ENCODE results near the gene USP20.
A peak's percentile ranks its signal among the peaks of the same experiment; 100 is the strongest.
"Not testable (repeated sequence)": the region's sequence is repeated elsewhere in the genome, so short reads cannot be mapped to it uniquely, and the experiment has no call there.

Gene USP20

GRCh38 chr9:129835128-129835859 is at the start of gene USP20, which contains the start of gene C9orf78:
Gene USP20 (plus strand): TSS chr9:129835458. CDS start chr9:129852556, 17,098 bp downstream.
Gene C9orf78 (minus strand): TSS chr9:129835275. CDS start chr9:129835221, 54 bp downstream.
- DNase-seq (ENCODE audit: low spot score): peak; percentile 99
- peak; percentile 58 for FAIRE-seq

GRCh38 chr9:129785866-129786265 is 49.4 kb upstream of the USP20 start:
- DNase-seq (ENCODE audit: low spot score): no peak
- no peak for FAIRE-seq

GRCh38 chr9:129786481-129786880 is 48.8 kb upstream of the USP20 start:
- DNase-seq (ENCODE audit: low spot score) (no peak), FAIRE-seq (no peak)

- FAIRE-seq: no peak
Measured at GRCh38 chr9:129794549-129794948, 40.7 kb upstream of the USP20 start.

GRCh38 chr9:129796029-129796428 is 39.2 kb upstream of the USP20 start:
- not testable (repeated sequence) for FAIRE-seq; DNase-seq (ENCODE audit: low spot score)

More at GRCh38 chr9:129794549-129794948, 40.7 kb upstream of the USP20 start:
- no peak for DNase-seq (ENCODE audit: low spot score)

GRCh38 chr9:129798973-129799372 is 36.3 kb upstream of the USP20 start:
- no peak for DNase-seq (ENCODE audit: low spot score)
- no peak for FAIRE-seq

GRCh38 chr9:129801504-129801903 is 33.8 kb upstream of the USP20 start:
- FAIRE-seq (no peak), DNase-seq (ENCODE audit: low spot score) (no peak)

GRCh38 chr9:129802833-129803675 is 32.2 kb upstream of the USP20 start, which contains the start of gene TOR1B:
Gene TOR1B (plus strand): TSS chr9:129803184. CDS start chr9:129803213, 29 bp downstream.
- DNase-seq (ENCODE audit: low spot score) (peak; percentile 92), FAIRE-seq (no peak)

- FAIRE-seq (no peak), DNase-seq (ENCODE audit: low spot score) (no peak)
Measured at GRCh38 chr9:129803676-129804060, 31.6 kb upstream of the USP20 start.

- DNase-seq (ENCODE audit: low spot score): no peak
- FAIRE-seq: no peak
Measured at GRCh38 chr9:129806061-129806460, 29.2 kb upstream of the USP20 start.

- DNase-seq (ENCODE audit: low spot score): no peak
- FAIRE-seq: no peak
Measured at GRCh38 chr9:129809346-129809745, 25.9 kb upstream of the USP20 start.

- DNase-seq (ENCODE audit: low spot score) (no peak), FAIRE-seq (no peak)
Measured at GRCh38 chr9:129810116-129810515, 25.1 kb upstream of the USP20 start.

GRCh38 chr9:129810788-129811187 is 24.5 kb upstream of the USP20 start:
- FAIRE-seq (no peak), DNase-seq (ENCODE audit: low spot score) (no peak)

GRCh38 chr9:129811967-129812363 is 23.3 kb upstream of the USP20 start:
- no peak for FAIRE-seq

GRCh38 chr9:129812385-129812784 is 22.9 kb upstream of the USP20 start:
- DNase-seq (ENCODE audit: low spot score) (no peak), FAIRE-seq (no peak)

More at GRCh38 chr9:129811967-129812363, 23.3 kb upstream of the USP20 start:
- no peak for DNase-seq (ENCODE audit: low spot score)

- no peak for FAIRE-seq
Measured at GRCh38 chr9:129813661-129814060, 21.6 kb upstream of the USP20 start.

GRCh38 chr9:129814432-129815223 is 20.6 kb upstream of the USP20 start:
- no peak for FAIRE-seq

More at GRCh38 chr9:129813661-129814060, 21.6 kb upstream of the USP20 start:
- DNase-seq (ENCODE audit: low spot score): no peak

GRCh38 chr9:129815278-129815677 is 20.0 kb upstream of the USP20 start:
- no peak for FAIRE-seq

More at GRCh38 chr9:129814432-129815223, 20.6 kb upstream of the USP20 start:
- no peak for DNase-seq (ENCODE audit: low spot score)

GRCh38 chr9:129816501-129817435 is 18.5 kb upstream of the USP20 start:
- no peak for FAIRE-seq
- DNase-seq (ENCODE audit: low spot score): no peak

More at GRCh38 chr9:129815278-129815677, 20.0 kb upstream of the USP20 start:
- DNase-seq (ENCODE audit: low spot score): no peak

All from urothelium cell line (cell line).